HG03097 (cell line): ENCODE measurements around the gene STT3B.

Experiments used
- ATAC-seq: cut with Tn5 transposase; IDR thresholded peaks from one replicate; pipeline ENCODE4 v1.9.1; 2021; ENCODE audit not compliant: unreplicated experiment, low FRiP score

Gene STT3B

GRCh38 chr3:31546162-31546561 is 13.4 kb downstream of the STT3B start:
- ATAC-seq, result no peak

DNA sequence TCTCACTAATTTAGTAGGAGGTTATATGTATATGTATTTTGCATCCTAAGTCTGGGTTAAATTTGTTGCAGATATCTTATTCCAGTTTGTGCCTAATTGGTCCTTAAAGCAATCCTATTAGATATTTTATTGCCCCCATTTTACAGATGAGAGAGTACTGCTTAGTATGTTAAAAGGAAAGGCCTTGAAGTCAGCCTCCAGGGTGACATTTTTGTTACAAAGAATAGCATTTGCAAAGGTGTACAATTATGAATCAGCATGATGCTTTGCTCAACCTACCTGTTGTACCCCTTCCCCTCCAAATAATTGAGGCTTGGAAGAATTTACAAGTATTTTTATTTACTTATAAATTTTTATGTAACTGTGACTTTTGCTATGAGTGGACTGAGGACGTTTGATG is 14.0 kb downstream of the STT3B start:
- ATAC-seq, result no peak

DNA sequence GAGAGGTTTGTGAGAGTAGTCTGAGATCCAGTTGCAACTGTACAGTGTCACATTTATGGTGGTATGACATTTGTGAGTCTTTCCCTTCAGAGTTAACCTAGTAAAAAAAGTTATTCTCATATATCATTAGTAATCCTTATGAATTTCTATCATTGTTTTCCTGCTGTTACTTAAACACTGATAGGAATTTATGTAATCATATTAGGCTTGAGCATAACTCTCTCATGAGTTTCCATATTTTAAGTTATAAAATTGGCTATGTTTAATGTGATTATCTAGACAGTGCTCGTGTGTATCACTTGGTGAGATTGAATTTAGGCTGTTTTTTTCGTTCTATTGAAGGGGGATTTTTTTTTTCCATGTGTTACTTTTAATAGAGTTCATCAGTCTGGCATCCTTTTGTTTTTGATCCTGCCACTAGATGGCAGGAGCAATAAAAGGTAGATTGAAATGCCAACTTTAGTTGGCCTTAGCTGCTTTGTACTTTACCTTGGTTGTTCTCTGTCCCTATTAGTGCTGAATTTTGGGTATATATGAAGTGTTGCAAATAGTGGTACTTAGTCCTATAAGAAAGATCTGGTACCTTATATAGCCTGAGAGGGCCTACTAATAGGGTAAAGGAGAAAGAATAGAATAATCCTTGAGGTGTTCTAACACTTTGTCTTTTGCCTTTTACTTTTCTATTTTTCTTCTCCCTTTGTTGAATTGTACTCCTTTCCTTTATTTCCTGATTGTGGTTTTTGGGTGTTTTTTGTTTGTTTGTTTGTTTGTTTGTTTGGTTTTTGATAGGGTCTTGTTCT is 17.9 kb downstream of the STT3B start:
- ATAC-seq, result no peak

DNA sequence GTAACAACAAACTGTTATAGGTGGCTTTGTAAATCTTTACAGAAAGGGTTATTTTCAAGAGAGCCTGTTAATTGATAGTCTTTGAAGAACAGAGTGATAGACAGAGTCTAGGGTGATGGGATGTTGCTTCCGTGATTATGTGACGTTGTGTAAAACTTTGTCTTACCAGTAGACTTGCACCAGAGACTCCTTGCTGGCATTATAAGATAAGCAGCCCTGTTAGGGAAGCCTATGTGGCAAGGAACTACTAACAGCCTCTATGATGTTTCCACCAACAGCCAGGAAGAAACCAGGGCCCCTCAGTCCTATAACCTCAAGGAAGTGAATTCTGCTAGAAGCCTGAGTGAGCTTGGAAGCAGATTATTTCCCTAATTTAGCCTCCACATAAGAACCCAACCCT is 18.9 kb downstream of the STT3B start:
- no peak for ATAC-seq

GRCh38 chr3:31552103-31552502 is 19.4 kb downstream of the STT3B start:
- ATAC-seq, result no peak

- no peak for ATAC-seq
These were observed 20.5 kb downstream of the STT3B start for GRCh38 chr3:31553258-31553657.

- no peak for ATAC-seq
These were observed 22.5 kb downstream of the STT3B start for GRCh38 chr3:31555204-31555603.

- no peak for ATAC-seq
These were observed 27.3 kb downstream of the STT3B start for GRCh38 chr3:31559872-31560534.

GRCh38 chr3:31561891-31562290 is 29.2 kb downstream of the STT3B start:
- no peak for ATAC-seq

DNA sequence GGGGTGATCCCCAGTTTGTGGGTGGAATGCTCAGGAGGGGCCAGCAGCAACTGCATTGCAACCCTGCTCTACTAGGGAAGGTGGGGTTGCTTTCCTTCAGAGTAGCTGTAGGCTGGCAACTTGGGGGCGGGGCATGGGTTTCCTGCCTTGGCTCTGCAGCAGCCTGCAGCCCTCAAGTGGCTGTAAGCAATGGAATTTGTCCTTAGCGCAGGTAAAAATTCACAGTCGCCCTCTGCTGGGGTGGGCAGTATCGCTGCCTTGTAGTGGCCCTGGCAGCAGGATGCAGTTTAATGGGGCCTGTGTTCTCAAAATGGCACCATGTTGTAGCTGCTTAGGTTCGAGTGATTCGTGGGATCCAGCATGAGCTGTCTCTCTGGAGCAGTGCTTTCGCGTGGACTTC is 29.8 kb downstream of the STT3B start:
- ATAC-seq, result no peak

GRCh38 chr3:31565288-31565687 is 32.6 kb downstream of the STT3B start:
- ATAC-seq, result no peak

- ATAC-seq, result no peak
These were observed 34.3 kb downstream of the STT3B start for GRCh38 chr3:31567036-31567435.

GRCh38 chr3:31568649-31569048 is 35.9 kb downstream of the STT3B start:
- no peak for ATAC-seq

DNA sequence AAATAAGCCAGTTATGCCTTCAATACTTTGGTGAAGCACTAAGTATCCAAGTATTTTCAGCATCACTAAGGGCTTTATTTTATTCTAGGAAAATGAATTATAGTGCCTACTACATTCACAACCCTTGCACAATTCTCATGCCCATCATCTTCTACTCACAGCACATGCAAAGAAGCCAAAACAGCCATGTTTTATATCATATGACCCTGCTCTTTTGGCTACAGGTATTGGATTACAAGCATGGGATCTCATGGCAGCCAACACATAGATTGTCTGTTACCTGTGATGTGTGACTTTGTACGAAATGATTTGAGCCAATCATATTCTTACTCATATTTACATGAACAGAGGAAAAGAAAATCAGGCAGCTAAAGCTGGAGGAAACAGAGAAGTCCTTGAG is 38.6 kb downstream of the STT3B start:
- no peak for ATAC-seq

DNA sequence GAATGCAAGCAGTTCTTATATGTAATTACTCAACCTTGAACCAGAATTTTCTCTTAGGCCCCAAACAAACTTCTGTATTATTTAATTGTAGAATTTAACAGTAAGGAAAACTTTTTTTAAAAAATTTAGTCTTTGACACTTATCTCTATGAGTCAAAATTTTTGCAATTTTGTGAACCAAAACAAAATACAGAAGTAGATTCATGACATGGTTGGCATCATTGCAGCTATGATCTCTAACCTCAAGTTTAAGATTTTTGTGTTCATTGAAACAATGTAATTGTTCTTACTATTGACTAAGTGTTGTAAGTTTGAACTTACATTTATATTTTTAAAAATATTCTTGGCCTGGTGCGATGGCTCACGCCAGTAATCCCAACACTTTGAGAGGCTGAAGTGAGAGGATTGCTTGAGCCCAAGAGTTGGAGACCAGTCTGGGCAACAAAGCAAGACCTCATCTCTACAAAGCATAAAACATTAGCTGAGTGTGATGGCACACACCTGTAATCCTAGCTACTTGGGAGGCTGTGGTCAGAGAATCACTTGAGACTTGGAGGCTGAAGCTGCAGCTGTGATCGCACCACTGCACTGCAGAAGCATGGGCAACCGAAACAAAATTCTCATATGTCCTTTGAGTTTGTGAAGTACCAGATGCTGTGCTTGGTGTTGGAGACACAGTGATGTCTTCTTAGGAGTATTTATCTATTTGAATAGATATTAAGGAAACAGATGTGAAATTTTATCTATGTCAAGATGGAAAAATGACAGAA is 39.7 kb downstream of the STT3B start:
- no peak for ATAC-seq

DNA sequence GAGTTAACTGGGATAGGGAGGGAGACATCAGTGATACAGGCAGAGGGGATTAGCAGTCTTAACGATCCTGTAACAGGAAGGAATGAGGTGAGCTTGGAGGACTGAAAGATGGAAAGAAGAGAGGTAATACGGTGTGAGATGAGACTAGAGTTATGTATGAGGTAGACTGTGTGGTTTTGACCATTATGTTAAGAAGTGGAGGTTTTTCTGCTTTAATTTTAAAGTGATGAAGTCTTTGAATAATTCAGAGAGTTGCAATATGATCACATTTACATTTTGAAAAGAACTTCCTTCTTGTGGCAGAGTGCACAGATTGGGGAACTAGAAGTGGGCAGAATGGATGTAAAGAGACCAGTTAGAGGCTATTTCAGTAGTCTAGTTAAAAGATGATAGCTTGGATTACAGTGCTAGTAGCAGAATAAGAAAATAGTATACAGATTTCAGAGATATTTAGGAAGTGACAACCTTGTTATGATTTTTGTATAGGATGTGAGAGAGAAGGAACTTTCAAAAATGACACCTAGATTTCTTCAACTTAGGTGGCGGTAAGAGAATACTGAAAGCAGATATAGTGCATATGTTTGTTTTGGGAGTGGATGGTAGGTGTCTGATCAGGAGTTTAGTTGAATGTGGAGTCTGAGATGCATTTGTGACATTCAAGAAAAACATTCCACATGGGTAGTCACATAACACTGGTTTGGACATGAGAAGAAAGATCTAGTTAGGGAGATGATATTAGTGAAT is 40.5 kb downstream of the STT3B start:
- ATAC-seq, result no peak

- ATAC-seq, result no peak
These were observed 42.7 kb downstream of the STT3B start for GRCh38 chr3:31575448-31575847.

DNA sequence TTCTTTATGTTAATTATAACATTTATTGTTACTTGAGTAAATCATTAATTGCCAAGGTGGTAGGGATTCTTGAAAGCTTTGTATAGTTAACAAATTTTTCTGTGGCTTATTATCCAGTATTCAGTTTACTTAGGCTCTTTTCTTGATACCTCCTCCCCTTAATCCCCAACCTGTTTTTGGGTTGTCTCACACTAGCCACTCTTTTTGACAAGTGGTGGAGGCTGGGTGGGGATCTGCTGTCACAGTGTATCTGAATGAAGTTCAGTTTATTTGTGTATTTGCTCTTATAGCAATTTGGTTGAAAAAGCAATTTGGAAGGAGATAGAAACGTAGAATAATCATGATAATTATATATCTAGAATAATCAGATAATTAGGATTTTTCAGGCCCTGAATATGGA is 43.8 kb downstream of the STT3B start:
- ATAC-seq, result no peak

DNA sequence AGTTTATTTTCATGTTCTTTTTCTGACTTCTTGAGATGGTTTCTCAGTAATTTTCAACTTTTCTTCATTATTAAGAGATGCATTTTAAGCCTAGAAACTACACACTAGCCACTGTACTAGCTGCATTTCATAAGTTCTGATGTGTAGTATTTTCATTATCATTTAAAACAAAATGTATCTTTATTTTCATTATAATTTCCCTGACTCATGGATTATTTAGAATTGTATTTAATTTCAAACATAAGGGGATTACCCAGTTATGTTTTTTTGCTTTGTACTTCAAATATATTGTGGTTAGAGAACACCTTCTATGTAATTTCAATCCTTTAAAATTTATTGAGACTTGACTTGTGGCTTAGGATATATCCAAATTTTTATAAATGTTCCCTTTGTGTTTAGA is 44.5 kb downstream of the STT3B start:
- ATAC-seq, result no peak

DNA sequence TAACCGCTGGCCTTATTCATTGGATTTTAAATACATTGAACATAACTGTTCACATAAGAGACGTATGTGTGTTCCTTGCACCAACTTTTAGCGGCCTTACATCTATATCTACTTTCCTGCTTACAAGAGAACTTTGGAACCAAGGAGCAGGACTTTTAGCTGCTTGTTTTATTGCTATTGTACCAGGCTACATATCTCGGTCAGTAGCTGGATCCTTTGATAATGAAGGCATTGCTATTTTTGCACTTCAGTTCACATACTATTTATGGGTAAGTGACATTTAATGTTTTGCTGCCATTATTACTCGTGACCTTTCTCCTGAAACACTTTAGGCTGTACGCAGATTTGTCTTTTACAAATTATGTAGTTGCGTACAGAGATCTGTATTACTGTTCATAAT is 47.1 kb downstream of the STT3B start:
- ATAC-seq, result no peak

DNA sequence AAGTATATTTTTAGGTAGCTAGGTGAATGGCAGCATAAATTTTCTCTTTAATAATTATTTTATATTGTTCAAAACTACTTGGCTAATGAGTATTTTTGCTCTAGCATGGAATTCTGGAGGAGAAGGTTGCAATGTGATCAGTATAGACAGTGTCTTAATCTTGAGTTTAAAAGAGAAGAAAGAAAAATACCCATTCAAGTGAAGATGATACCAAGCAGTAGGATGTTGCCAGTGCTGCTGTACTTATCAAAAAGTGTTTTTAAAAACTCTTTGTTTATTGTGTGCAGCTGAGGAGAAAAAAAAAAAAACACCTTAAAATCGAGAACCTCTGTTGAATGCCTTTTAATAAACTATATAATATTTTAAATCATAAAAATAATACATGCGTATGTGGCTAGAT is 47.9 kb downstream of the STT3B start:
- ATAC-seq, result no peak
